ENCODE measurements around the gene HOXA4. TPM values are rescaled to one million over a fixed set of nuclear protein-coding genes. Genes with fewer than 3 reads are reported as not detected.
A peak's percentile ranks its signal among the peaks of the same experiment; 100 is the strongest.

Gene HOXA4
- total and polyA plus RNA-seq, 10 of the 15 experiments (the other 5 are each of a cell fraction or from before 2014, with no cell fraction given): 0.07 TPM; not detected in 9

DNA sequence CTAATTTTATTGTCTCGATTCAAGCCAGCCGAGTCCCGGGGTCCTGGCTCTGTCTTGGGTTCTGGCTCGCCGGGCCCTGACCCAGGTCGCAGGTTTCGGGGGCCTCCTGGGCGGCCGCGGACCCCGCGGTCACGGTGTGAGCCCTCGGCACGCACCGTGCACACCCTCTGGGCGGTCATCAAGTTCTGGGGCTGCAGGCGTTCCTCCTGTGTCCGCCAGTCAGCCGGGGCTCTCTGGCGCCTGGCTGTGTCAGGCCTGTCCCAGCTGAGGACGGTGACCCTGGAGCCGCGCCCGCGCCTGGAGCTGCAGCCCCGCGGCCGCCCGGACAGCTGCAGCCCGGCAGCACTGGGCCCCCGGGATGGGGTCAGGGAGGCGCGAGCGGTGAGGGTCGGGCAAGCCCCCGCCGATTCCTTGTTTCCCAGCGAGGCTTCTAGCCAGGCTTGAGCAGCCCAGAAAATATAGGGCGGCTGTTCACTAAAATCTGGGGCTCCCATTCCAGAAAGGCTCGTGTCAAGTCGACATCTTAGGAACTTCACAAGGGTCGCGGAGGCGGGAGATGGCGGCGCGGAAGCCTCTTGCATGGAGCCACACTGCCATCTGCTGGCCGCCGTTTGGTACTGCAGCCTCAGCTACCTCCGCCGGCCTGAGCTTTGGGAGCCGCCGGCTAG, 30.1 kb upstream of the HOXA4 start (continued):
- TF ChIP-seq CREM (IDR thresholded peaks at IDR 0.05; ENCODE audit: low read depth): no peak
- no peak for TF ChIP-seq ZNF622 (IDR thresholded peaks at IDR 0.05)
- peak; percentile 71 for TF ChIP-seq SMC3 (IDR thresholded peaks at IDR 0.05; ENCODE audit: borderline replicate concordance, low read length)
- no peak for TF ChIP-seq NFYA (IDR thresholded peaks at IDR 0.05; ENCODE audit: borderline replicate concordance, low read depth, low read length)
- TF ChIP-seq JUND (IDR thresholded peaks at IDR 0.05; ENCODE audit: low read depth, low read length): no peak
- TF ChIP-seq PML (IDR thresholded peaks at IDR 0.05; ENCODE audit: low read length): no peak
- TF ChIP-seq NBN (IDR thresholded peaks at IDR 0.05): 0 out of 2 replicates have a peak, but pooled peaks have one; percentile 21
- TF ChIP-seq, protein P1, sequence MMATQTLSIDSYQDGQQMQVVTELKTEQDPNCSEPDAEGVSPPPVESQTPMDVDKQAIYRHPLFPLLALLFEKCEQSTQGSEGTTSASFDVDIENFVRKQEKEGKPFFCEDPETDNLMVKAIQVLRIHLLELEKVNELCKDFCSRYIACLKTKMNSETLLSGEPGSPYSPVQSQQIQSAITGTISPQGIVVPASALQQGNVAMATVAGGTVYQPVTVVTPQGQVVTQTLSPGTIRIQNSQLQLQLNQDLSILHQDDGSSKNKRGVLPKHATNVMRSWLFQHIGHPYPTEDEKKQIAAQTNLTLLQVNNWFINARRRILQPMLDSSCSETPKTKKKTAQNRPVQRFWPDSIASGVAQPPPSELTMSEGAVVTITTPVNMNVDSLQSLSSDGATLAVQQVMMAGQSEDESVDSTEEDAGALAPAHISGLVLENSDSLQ (IDR thresholded peaks at IDR 0.05): peak; percentile 61
- TF ChIP-seq, protein P2, sequence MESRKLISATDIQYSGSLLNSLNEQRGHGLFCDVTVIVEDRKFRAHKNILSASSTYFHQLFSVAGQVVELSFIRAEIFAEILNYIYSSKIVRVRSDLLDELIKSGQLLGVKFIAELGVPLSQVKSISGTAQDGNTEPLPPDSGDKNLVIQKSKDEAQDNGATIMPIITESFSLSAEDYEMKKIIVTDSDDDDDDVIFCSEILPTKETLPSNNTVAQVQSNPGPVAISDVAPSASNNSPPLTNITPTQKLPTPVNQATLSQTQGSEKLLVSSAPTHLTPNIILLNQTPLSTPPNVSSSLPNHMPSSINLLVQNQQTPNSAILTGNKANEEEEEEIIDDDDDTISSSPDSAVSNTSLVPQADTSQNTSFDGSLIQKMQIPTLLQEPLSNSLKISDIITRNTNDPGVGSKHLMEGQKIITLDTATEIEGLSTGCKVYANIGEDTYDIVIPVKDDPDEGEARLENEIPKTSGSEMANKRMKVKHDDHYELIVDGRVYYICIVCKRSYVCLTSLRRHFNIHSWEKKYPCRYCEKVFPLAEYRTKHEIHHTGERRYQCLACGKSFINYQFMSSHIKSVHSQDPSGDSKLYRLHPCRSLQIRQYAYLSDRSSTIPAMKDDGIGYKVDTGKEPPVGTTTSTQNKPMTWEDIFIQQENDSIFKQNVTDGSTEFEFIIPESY (IDR thresholded peaks at IDR 0.05): no peak
- TF ChIP-seq, protein P3, sequence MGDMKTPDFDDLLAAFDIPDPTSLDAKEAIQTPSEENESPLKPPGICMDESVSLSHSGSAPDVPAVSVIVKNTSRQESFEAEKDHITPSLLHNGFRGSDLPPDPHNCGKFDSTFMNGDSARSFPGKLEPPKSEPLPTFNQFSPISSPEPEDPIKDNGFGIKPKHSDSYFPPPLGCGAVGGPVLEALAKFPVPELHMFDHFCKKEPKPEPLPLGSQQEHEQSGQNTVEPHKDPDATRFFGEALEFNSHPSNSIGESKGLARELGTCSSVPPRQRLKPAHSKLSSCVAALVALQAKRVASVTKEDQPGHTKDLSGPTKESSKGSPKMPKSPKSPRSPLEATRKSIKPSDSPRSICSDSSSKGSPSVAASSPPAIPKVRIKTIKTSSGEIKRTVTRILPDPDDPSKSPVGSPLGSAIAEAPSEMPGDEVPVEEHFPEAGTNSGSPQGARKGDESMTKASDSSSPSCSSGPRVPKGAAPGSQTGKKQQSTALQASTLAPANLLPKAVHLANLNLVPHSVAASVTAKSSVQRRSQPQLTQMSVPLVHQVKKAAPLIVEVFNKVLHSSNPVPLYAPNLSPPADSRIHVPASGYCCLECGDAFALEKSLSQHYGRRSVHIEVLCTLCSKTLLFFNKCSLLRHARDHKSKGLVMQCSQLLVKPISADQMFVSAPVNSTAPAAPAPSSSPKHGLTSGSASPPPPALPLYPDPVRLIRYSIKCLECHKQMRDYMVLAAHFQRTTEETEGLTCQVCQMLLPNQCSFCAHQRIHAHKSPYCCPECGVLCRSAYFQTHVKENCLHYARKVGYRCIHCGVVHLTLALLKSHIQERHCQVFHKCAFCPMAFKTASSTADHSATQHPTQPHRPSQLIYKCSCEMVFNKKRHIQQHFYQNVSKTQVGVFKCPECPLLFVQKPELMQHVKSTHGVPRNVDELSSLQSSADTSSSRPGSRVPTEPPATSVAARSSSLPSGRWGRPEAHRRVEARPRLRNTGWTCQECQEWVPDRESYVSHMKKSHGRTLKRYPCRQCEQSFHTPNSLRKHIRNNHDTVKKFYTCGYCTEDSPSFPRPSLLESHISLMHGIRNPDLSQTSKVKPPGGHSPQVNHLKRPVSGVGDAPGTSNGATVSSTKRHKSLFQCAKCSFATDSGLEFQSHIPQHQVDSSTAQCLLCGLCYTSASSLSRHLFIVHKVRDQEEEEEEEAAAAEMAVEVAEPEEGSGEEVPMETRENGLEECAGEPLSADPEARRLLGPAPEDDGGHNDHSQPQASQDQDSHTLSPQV (IDR thresholded peaks at IDR 0.05): no peak
- no peak for TF ChIP-seq POLR2A (IDR thresholded peaks at IDR 0.05; ENCODE audit: low read depth, low read length)
- TF ChIP-seq, protein P4, sequence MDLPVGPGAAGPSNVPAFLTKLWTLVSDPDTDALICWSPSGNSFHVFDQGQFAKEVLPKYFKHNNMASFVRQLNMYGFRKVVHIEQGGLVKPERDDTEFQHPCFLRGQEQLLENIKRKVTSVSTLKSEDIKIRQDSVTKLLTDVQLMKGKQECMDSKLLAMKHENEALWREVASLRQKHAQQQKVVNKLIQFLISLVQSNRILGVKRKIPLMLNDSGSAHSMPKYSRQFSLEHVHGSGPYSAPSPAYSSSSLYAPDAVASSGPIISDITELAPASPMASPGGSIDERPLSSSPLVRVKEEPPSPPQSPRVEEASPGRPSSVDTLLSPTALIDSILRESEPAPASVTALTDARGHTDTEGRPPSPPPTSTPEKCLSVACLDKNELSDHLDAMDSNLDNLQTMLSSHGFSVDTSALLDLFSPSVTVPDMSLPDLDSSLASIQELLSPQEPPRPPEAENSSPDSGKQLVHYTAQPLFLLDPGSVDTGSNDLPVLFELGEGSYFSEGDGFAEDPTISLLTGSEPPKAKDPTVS (IDR thresholded peaks at IDR 0.05; ENCODE audit: low read depth, low read length): no peak
- TF ChIP-seq, protein P5, sequence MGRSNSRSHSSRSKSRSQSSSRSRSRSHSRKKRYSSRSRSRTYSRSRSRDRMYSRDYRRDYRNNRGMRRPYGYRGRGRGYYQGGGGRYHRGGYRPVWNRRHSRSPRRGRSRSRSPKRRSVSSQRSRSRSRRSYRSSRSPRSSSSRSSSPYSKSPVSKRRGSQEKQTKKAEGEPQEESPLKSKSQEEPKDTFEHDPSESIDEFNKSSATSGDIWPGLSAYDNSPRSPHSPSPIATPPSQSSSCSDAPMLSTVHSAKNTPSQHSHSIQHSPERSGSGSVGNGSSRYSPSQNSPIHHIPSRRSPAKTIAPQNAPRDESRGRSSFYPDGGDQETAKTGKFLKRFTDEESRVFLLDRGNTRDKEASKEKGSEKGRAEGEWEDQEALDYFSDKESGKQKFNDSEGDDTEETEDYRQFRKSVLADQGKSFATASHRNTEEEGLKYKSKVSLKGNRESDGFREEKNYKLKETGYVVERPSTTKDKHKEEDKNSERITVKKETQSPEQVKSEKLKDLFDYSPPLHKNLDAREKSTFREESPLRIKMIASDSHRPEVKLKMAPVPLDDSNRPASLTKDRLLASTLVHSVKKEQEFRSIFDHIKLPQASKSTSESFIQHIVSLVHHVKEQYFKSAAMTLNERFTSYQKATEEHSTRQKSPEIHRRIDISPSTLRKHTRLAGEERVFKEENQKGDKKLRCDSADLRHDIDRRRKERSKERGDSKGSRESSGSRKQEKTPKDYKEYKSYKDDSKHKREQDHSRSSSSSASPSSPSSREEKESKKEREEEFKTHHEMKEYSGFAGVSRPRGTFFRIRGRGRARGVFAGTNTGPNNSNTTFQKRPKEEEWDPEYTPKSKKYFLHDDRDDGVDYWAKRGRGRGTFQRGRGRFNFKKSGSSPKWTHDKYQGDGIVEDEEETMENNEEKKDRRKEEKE (IDR thresholded peaks at IDR 0.05): no peak
- TF ChIP-seq MTA2 (IDR thresholded peaks at IDR 0.05; ENCODE audit: low read depth): no peak
- no peak for TF ChIP-seq SIN3A (IDR thresholded peaks at IDR 0.05; ENCODE audit: low read depth, low read length)
- no peak for TF ChIP-seq SREBF2 (IDR thresholded peaks at IDR 0.05; ENCODE audit: low read length)
- peak in 1 of 2 experiments; percentile 43; a peak in 1 of 3 replicates for TF ChIP-seq EGR1 (IDR thresholded peaks at IDR 0.05; ENCODE audit: borderline replicate concordance in 1 of 2, low read depth in 2 of 2, low read length in 2 of 2)
- peak; percentile 43; the same call in 1 of the 2 replicates for TF ChIP-seq MXI1 (IDR thresholded peaks at IDR 0.05; ENCODE audit: low read depth, low read length)
